Hepatocyte (in vitro differentiated cells): ENCODE data around the gene ELAVL4.

Experiments used
- CTCF ChIP-seq: fragments of 200-600 bp; sonication (generic); IDR thresholded peaks from 2 replicates; pipeline ENCODE4 v1.5.1; 2016; ENCODE audit warnings: antibody characterized with exemption, mild to moderate bottlenecking; ENCODE audit not compliant: poor library complexity
- EZH2 ChIP-seq: fragments of 200-600 bp; sonication (generic); IDR thresholded peaks from 2 replicates; pipeline ENCODE4 v1.6.1; 2016; ENCODE audit warnings: antibody characterized with exemption, mild to moderate bottlenecking, borderline replicate concordance

- no peak for TF ChIP-seq CTCF
- TF ChIP-seq EZH2, result no peak
These were observed 5.1 kb upstream of the ELAVL4 start for GRCh38 chr1:50103615-50104081.
